NB4 (cell line): ENCODE results near the gene GM2A.

Experiments used
- CTCF ChIP-seq: IDR thresholded peaks from one replicate; pipeline ENCODE4 v1.5.1; 2012; ENCODE audit warnings: low read depth, low read length
- POLR2A ChIP-seq: IDR thresholded peaks from 2 replicates; pipeline ENCODE4 v1.6.1; 2011; ENCODE audit warnings: mild to moderate bottlenecking; ENCODE audit not compliant: insufficient read length; ENCODE audit errors: extremely low read depth

GRCh38 chr5:151215546-151215880 is 37.5 kb upstream of the GM2A start:
- TF ChIP-seq CTCF (no peak), POLR2A (no peak)
